K562 (cell line): ENCODE data around the gene KIZ. TPM values are rescaled to one million over a fixed set of nuclear protein-coding genes. Genes with fewer than 3 reads are reported as not detected.

ENCODE experiments used
- BHLHE40 ChIP-seq: IDR thresholded peaks from 2 replicates; pipeline ENCODE4 v1.6.1; 2011; ENCODE audit warnings: low read length, improper control_type of control experiment
- BRF2 ChIP-seq: IDR thresholded peaks from 3 replicates; pipeline ENCODE4 v1.6.1; 2011; ENCODE audit warnings: borderline replicate concordance, mild to moderate bottlenecking; ENCODE audit not compliant: insufficient read length, insufficient read depth
- CXXC5 ChIP-seq: fragments of 250-450 bp; sonication (Bioruptor Pico); IDR thresholded peaks from 2 replicates; pipeline ENCODE4 v1.8.0; 2022; ENCODE audit warnings: inconsistent platforms, mild to moderate bottlenecking, moderate library complexity
- E2F8 ChIP-seq: fragments of 450-650 bp; IDR thresholded peaks from 2 replicates; pipeline ENCODE4 v1.7.1; 2018; ENCODE audit warnings: mild to moderate bottlenecking, low read depth; ENCODE audit not compliant: partially characterized antibody
- FOXJ2 ChIP-seq: fragments of 200-800 bp; sonication (Bioruptor generic); IDR thresholded peaks from 2 replicates; pipeline ENCODE4 v1.6.1; 2016; ENCODE audit warnings: missing genetic modification characterization, missing compliant biosample characterization
- HCFC1 ChIP-seq: IDR thresholded peaks from 2 replicates; pipeline ENCODE4 v1.6.1; 2012; ENCODE audit warnings: low read depth, low read length, improper control_type of control experiment
- HNRNPLL ChIP-seq: fragments of 200-400 bp; formaldehyde crosslinking; IDR thresholded peaks from 2 replicates; pipeline ENCODE4 v1.6.1; 2017; ENCODE audit warnings: low read length, low read depth, mild to moderate bottlenecking; ENCODE audit not compliant: poor library complexity, severe bottlenecking
- MYC ChIP-seq, 2 experiments: fragments of 250-450 bp in 1 of 2; sonication (Bioruptor Pico) in 1 of 2; IDR thresholded peaks; 2 replicates each; pipeline versions ENCODE4 v1.5.1 to v1.6.1; 2012 to 2021; ENCODE audit warnings: low read depth in 2 of 2, borderline replicate concordance in 1 of 2, improper control_type of control experiment in 1 of 2, low read length in 1 of 2, mild to moderate bottlenecking in 1 of 2, moderate library complexity in 1 of 2
- NEUROD1 ChIP-seq: fragments of 150-350 bp; IDR thresholded peaks from 2 replicates; pipeline ENCODE4 v1.6.1; 2014; ENCODE audit warnings: borderline replicate concordance, low read length, low read depth; ENCODE audit not compliant: partially characterized antibody
- PKNOX1 ChIP-seq: fragments of 450-650 bp; IDR thresholded peaks from 2 replicates; pipeline ENCODE4 v1.6.1; 2016
- SOX6 ChIP-seq: fragments of 450-650 bp; IDR thresholded peaks from 2 replicates; pipeline ENCODE4 v1.6.1; 2014; ENCODE audit warnings: mild to moderate bottlenecking
- TEAD2 ChIP-seq: fragments of 450-650 bp; IDR thresholded peaks from 2 replicates; pipeline ENCODE4 v1.6.1; 2016; ENCODE audit warnings: missing genetic modification characterization, control low read depth, missing compliant biosample characterization
- UBTF ChIP-seq, 2 experiments: IDR thresholded peaks; 2 replicates each; pipeline ENCODE4 v1.6.1; 2012; ENCODE audit warnings: improper control_type of control experiment in 2 of 2, low read depth in 2 of 2, low read length in 2 of 2, borderline replicate concordance in 1 of 2
- ZFX ChIP-seq: sonication (generic); formaldehyde crosslinking; IDR thresholded peaks from 2 replicates; pipeline ENCODE4 v1.8.0; 2022; ENCODE audit warnings: mild to moderate bottlenecking, missing genetic modification reagents, moderate library complexity
- ZNF239 ChIP-seq: fragments of 250-450 bp; sonication (Bioruptor Pico); IDR thresholded peaks from 2 replicates; pipeline ENCODE4 v1.4.0; 2020; ENCODE audit warnings: mild to moderate bottlenecking
- ZNF717 ChIP-seq: fragments of 250-450 bp; sonication (Bioruptor Pico); IDR thresholded peaks from 2 replicates; pipeline ENCODE4 v1.5.0; 2021
- ZNF740 ChIP-seq, 3 experiments: fragments of 200-800 bp in 1 of 3; sonication (Bioruptor generic) in 1 of 3; sonication (generic) in 1 of 3; formaldehyde crosslinking in 1 of 3; IDR thresholded peaks; 2 replicates each; pipeline versions ENCODE4 v1.6.1 to v1.8.0; 2016 to 2022; ENCODE audit warnings: mild to moderate bottlenecking in 2 of 3, missing compliant biosample characterization in 2 of 3, missing genetic modification characterization in 2 of 3, missing genetic modification reagents in 1 of 3
- polyA plus RNA-seq, 8 experiments: library from polyadenylated mRNA; depleted of rRNA in 4 of 8; stranded (reverse) in 5 of 8; unstranded in 3 of 8; fragments of >200 nt; fragmentation: Nextera tagmentation in 2 of 8; fragmentation: Illumina TruSeq in 1 of 8; extraction: Ambion mirVana in 2 of 8; extraction: Trizol in 1 of 8; gene quantifications; 2 replicates each; pipeline versions ENCODE4 v1.2.1 to v1.2.3, GENCODE V29; 2011 to 2014; ENCODE audit warnings: inconsistent platforms in 1 of 8, missing spikeins in 1 of 8
- total RNA-seq, 7 experiments: library from RNA; depleted of rRNA in 6 of 7; stranded (reverse); fragments of >200 nt in 6 of 7; fragmentation: Illumina TruSeq in 2 of 7; extraction: Trizol in 2 of 7; gene quantifications; 2 replicates each; pipeline versions ENCODE4 v1.2.1 to v1.2.3, GENCODE V29; 2011 to 2021; ENCODE audit warnings: low replicate concordance in 1 of 7

Gene KIZ
- total and polyA plus RNA-seq, 9 of the 15 experiments (the other 6 are each of a cell fraction or from before 2014, with no cell fraction given): 4.9 to 21.1 (median 13.5) TPM

- 0 out of 2 replicates have a peak, but pooled peaks have one; percentile 31 for TF ChIP-seq ZNF740 (CRISPR knock-in tag; IDR thresholded peaks at IDR 0.05)
- TF ChIP-seq ZNF740 (tag; IDR thresholded peaks at IDR 0.05): no peak
- no peak for TF ChIP-seq ZNF717 (CRISPR knock-in tag)
- TF ChIP-seq SOX6: no peak
- peak; percentile 79 for TF ChIP-seq ZFX (CRISPR knock-in tag)
- no peak for TF ChIP-seq ZNF239 (CRISPR knock-in tag)
- TF ChIP-seq MYC (IDR thresholded peaks at IDR 0.05; ENCODE audit: low read depth, low read length): peak; percentile 25; the same call in 1 of the 2 replicates
- no peak for TF ChIP-seq MYC (CRISPR knock-in tag; IDR thresholded peaks at IDR 0.05; ENCODE audit: borderline replicate concordance, low read depth)
- TF ChIP-seq NEUROD1: peak; percentile 38
- TF ChIP-seq BHLHE40: peak; percentile 28; the same call in 1 of the 2 replicates
- peak; percentile 67 for TF ChIP-seq PKNOX1
- no peak for TF ChIP-seq TEAD2 (tag)
- peak; percentile 84 for TF ChIP-seq FOXJ2 (tag)
- no peak for TF ChIP-seq E2F8
- TF ChIP-seq CXXC5: peak; percentile 81
- no peak for TF ChIP-seq HNRNPLL
- TF ChIP-seq BRF2: no peak
- no peak for TF ChIP-seq HCFC1
- 0 out of 4 replicates have a peak, but pooled peaks of 1 of the 2 experiments have one; percentile 53 for TF ChIP-seq UBTF (IDR thresholded peaks at IDR 0.05; ENCODE audit: borderline replicate concordance in 1 of 2, low read depth in 2 of 2, low read length in 2 of 2)
Observed at GRCh38 chr20:21125849-21126580, at the start of gene KIZ (continued).
